ENCODE results near the gene GNA12. TPM values are rescaled to one million over a fixed set of nuclear protein-coding genes. Genes with fewer than 3 reads are reported as not detected.

GNA12 gene
- total and polyA plus RNA-seq, 2 of the 4 experiments (the other 2 are of a cell fraction) = 14.3 to 93.9 TPM

DNA sequence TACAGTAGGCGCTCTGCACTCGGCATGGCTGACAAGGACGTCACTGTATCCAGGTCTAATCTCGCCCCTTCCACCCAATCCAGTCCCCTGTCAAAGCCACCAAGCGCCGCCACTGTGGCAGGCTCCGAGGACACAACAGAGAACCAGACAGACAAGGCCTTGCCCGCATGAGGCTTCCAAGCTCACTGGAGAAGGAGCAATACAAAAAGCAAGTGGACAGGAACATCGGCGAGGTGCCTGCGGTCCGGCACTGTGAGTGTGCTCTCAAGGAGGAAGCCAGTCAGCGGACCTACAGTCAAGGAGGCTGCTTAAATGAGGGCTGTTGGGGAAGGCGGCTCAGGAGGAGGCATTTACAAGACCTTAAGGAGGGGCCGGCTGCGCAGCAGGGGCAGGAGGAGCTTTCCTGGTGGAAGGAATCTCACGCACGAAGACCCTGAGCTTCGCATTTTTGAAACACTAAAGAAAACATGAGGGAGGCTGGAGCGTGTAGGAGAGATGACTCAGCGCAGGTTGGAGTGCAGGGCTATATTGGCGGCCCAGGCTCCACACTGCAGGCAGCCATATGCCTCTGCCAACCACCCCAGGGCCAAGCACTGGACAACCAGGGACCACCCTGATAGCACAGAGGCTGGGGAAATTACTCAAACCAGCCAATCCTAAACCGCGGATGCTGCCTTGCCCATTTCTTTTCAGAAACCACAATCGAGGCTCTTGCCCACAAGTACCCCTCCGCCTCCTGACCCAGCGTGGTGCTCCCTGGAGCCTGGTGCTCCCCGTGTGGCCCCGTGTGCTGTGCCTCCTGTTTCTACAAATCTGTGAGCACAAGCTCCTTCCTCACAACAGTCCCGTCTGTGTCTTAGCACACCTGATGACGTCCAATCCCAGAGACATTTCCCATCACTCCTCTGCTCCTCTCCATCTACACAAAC is 28.9 kb downstream of the GNA12 start (continued):
- TF ChIP-seq CEBPB (IDR thresholded peaks at IDR 0.05; ENCODE audit: low read depth, low read length) (no peak), RAD21 (IDR thresholded peaks at IDR 0.05; ENCODE audit: low read length) (no peak), FOS (IDR thresholded peaks at IDR 0.05; ENCODE audit: low read depth, low read length) (no peak)

All from IMR-90 (cell line).